GM19025 (cell line): ENCODE results near the gene ZPR1.
"Not testable (repeated sequence)": the region's sequence is repeated elsewhere in the genome, so short reads cannot be mapped to it uniquely, and the experiment has no call there.

Source experiments
- ATAC-seq: cut with Tn5 transposase; IDR thresholded peaks from one replicate; pipeline ENCODE4 v1.9.1; 2021; ENCODE audit warnings: mild to moderate bottlenecking, low read depth, moderate library complexity; ENCODE audit not compliant: unreplicated experiment

ZPR1 gene

GRCh38 chr11:116825434-116825833 is 37.6 kb upstream of the ZPR1 start:
- ATAC-seq, result no peak

DNA sequence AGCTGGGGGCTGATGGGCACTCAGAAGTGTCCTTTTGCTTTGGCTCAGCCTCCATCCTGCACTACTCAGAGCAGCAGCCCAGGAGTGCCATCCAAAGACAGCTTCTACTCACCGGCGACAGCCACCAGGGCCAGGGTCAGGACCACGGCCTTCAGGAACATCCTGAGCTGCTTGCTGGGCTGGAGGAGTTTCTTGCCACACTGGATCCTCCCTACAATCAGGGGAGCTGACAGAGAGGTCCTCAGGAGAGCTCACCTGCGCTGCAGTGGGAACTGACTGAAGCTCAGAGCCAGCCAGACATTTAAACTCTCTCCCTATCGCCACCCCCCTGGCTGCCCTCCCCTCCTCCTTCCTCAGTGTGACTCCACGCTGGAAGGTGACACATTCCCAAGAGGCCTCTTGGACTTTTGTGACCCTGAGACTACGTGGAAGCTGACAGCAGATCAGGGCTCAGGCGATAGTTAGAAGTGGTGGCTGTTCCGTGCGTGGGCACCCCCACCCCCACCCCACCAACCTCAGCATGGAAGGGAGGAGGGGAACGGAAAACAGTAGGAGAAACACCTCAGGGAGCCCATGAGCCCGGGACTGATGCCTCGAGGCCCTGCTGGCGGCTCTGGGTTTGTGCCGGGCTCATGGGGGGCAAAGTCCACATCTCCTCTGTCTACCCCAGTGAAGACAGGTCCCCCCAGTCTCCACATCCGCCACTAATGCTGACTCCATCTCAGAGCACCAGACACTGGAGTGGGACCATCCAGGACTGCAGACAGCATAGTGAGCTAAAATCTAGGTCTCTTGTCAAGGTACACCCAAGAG is 35.4 kb upstream of the ZPR1 start, which contains the start of gene APOA4:
APOA4 (minus strand) TSS at position 274 of the 813 bp plus-strand sequence; CDS start at position 161, 113 bp downstream.
- no peak for ATAC-seq

GRCh38 chr11:116822575-116822974 is 34.8 kb upstream of the ZPR1 start:
- ATAC-seq, result no peak

DNA sequence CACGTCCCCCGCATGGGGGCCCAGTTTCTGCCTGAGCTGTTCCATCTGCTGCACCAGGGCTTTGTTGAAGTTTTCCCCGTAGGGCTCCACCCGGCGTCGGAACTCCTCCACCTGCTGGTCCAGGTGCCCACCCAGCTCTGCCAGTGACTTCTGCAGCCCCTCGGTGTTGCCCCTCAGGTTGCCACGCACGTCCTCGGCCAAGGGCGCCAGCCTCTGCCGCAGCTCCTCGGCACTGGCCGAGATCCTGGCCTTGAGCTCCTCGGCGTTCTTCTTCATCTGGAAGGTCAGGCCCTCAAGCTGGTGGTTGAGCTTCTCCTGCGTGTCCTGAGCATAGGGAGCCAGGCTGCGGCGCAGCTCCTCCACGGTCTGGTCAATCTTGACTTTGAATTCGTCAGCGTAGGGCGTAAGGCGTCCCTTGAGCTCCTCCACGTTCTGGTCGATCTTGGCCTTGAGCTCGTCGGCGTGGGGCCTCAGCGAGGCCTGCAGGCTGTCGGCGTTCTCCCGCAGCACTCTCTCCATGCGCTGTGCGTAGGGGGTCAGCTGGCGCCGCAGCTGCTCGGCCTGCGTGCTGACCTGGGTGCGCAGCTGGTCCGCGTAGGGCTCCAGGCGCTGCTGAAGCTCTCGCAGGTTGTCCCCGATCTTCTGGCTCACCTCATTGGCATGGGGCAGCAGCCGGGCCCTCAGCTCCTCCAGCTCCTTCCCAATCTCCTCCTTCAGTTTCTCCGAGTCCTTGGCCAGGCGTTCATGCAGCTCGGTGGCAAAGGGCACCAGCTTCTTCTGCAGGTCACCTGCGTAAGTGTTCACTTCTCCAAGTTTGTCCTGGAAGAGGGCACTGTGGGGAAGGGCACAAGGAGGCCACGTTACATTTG is 33.5 kb upstream of the ZPR1 start:
- ATAC-seq, result no peak

GRCh38 chr11:116819049-116819448 is 31.2 kb upstream of the ZPR1 start:
- no peak for ATAC-seq

GRCh38 chr11:116814502-116814901 is 26.7 kb upstream of the ZPR1 start:
- ATAC-seq, result no peak

- ATAC-seq, result no peak
These were observed 26.1 kb upstream of the ZPR1 start for GRCh38 chr11:116813781-116814471.

- no peak for ATAC-seq
These were observed 25.3 kb upstream of the ZPR1 start for GRCh38 chr11:116813170-116813569.

GRCh38 chr11:116812109-116812508 is 24.3 kb upstream of the ZPR1 start:
- no peak for ATAC-seq

DNA sequence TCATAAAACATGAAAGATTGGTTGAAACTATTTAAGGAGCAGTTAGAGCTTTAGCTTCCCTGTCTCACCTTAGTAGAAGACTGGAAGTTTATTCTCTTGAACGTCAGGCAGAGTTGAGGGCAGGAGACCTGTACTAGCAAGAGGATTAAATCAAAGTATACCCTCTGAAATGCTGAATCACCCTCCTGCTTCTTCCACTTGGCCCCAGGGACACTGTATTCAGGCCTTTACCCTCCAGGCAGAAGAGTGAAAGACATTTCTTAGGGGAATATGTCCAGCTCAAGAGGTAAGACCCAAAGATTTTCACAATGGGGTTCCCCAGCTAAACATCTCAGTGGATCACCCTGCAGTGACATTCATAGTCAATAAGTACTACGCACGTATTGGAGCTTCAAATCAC is 23.4 kb upstream of the ZPR1 start:
- no peak for ATAC-seq

DNA sequence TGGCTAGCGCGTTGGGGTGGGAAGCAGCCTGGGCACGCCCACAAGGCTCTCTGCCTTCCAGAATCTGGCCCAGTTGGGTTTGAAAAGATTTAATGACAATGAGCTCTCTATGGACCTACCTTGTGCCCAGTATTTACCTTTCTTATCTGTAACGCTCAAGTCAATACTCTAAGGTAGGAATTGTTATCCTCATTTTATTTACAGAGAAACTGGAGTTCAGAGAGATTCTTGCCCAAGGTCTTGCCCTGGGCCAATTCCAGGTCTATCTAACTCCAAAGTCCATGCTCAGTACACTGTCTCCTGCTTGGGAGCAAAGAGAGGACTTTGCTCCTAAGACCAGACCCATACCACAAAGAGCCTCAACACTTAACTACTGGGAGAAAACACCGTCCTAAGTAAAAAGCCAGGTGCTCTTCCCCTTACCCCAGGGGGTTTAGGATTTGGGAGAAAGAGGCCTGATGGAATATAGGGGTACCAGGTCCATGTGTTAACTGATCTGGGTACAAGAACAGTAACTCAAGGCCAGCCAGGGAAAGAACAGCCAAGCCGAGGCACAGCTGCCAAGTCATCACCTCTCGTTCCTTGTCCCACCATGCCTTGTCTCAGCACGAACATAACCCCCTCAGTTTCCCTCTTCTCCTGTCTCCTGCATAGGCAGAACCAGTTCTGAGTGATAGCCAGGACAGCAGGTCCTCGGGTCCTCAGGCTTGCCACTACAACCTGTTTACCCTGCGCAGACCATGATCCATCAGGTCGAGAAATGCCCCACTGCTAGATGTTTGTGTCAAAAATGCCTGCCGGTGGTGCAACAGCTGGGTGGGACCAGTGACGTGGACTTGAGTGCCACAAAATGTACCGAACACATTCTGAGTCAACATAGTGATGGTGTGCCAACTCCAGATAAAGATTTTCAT is 20.7 kb upstream of the ZPR1 start:
- ATAC-seq, result no peak

DNA sequence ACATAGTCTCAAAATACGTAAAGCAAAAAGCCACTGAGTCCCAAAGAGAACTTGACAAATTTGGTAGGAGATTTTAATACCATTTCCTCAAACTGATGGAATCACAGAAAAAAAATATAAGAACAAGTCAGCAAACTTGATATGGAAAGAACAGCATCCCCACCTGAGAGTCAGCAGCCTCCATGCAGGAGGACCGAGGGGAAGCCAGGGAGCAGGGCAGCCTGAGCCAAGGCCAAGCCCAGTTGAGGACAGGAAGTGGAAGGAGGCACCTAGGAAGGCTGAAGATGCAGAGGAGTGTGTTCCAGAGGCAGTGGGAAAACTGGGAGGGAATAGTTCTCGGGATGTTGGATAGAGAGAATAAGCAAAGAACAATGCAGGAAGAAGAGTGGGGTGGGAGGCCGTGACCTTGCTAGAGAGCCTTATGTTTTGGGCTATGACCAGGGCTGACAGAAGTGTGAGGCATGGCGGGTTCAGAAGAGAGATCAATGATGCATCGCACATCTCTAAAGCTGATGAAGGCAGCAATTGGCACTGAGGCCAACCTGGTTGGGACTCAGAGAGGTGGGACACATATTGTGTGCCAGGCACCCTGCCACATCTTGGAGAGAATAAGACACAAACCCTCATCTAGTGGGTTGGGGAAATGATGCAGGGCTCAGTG is 19.9 kb upstream of the ZPR1 start:
- no peak for ATAC-seq

GRCh38 chr11:116804001-116804400 is 16.2 kb upstream of the ZPR1 start:
- no peak for ATAC-seq

- ATAC-seq, result not testable (repeated sequence)
These were observed 13.8 kb upstream of the ZPR1 start for GRCh38 chr11:116801662-116802061.

DNA sequence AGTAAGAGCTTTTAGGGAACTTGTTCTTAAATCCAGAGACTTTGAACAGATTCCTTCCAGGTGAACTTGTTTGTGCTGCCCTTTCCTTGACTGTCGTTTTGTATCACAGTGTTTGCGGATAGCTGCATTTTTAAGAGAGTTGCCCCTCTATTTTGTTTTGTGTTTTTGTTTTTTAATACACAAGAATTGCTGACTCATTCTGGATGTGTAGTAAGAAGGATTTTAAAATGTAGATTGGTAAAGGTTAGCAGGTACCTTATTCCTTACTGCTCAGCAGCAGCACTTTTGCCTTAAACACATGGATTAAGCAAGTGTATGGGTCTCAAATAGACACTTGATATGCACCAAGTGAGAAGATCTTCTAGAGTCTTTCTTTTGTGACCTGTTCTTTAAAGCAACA is 12.8 kb upstream of the ZPR1 start:
- no peak for ATAC-seq

DNA sequence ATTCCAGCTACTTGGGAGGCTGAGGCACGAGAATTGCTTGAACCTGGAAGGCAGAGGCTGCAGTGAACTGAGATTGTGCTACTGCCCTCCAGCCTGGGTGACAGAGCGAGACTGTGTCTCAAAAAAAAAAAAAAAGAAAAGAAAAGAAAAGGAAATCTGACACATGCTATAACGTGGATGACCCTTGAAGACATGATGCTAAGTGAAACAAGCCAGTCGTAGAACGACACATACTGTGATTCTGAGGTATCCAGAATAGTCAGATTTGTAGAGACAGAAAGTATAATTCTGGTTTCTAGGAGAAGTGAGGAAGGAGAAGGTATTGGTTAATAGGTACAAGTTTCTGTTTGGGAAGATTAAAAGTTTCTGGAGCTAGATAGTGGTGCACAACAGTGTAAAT is 10.5 kb upstream of the ZPR1 start:
- no peak for ATAC-seq

- ATAC-seq, result no peak
These were observed 10.0 kb upstream of the ZPR1 start for GRCh38 chr11:116797816-116798215.

DNA sequence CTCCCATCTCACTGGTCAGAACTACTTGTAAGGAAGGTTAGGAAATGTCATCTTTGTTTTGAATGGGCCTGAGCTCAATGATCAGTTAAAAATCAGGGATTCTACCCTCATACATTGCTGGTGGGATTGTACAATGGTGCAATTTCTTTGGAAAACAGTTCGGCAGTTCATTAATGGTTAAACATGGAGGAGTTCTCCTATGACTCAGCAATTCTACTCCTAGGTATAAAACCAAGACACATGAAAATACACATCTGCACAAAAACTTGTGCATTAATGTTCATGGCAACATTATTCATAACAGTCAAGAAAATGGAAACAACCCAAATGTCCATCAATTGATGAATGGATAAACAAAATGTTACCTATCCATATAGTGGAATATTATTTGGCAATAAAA is 8.7 kb upstream of the ZPR1 start:
- ATAC-seq, result no peak

- no peak for ATAC-seq
These were observed 7.0 kb upstream of the ZPR1 start for GRCh38 chr11:116794851-116795250.

DNA sequence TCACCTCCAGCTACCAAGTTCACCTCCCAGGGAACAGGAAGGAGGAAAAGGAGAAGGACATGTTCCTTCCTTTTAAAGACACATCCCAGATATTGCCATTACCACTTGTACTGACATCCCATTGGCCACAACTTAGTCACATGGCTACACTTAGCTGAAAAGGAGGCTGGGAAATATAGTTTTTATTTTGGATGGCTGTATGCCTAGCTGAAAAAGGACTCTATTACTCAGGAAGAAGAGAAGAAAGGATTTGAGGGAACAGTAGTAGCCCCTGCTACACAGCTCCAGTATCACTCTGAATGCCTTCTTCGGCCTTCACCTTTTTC is 5.9 kb upstream of the ZPR1 start:
- no peak for ATAC-seq
